ENCODE results near the gene SLC25A22.

- TF ChIP-seq CTCF (IDR thresholded peaks at IDR 0.05) (no peak), POLR2A (IDR thresholded peaks at IDR 0.05) (no peak), POLR2AphosphoS5 (IDR thresholded peaks at IDR 0.05; ENCODE audit: insufficient read depth in 1 of 2, low read depth in 1 of 2) (no peak)
Measured at GRCh38 chr11:837189-837989, 39.3 kb upstream of the SLC25A22 start.
